OCI-LY1 (cell line): ENCODE measurements around the gene TNPO3.

Experiments used
- H2AFZ ChIP-seq: fragments of 200-600 bp; sonication (generic), shearing (Covaris generic); 2 replicates; pipeline ENCODE4 v1.6.0; 2014; ENCODE audit warnings: antibody characterized with exemption, mild to moderate bottlenecking, low read length
- H3F3A ChIP-seq: fragments of 200-600 bp; sonication (generic), shearing (Covaris generic); 2 replicates; pipeline ENCODE4 v1.6.0; 2014; ENCODE audit warnings: mild to moderate bottlenecking, antibody characterized with exemption, low read length, moderate library complexity; ENCODE audit not compliant: insufficient read depth
- H3K27ac ChIP-seq: fragments of 200-600 bp; sonication (generic); 2 replicates; pipeline ENCODE4 v1.5.1; 2014; ENCODE audit warnings: low read length, mixed run types, mild to moderate bottlenecking, low read depth; ENCODE audit not compliant: poor library complexity, severe bottlenecking
- H3K27me3 ChIP-seq: fragments of 200-600 bp; sonication (generic); 2 replicates; pipeline ENCODE4 v1.6.0; 2014; ENCODE audit warnings: antibody characterized with exemption, mild to moderate bottlenecking, low read length, moderate library complexity; ENCODE audit not compliant: insufficient read depth
- H3K36me3 ChIP-seq: fragments of 200-600 bp; sonication (generic); 2 replicates; pipeline ENCODE4 v1.6.1; 2014; ENCODE audit warnings: mild to moderate bottlenecking, antibody characterized with exemption, low read length, moderate library complexity, mixed read lengths; ENCODE audit not compliant: insufficient read depth
- H3K4me1 ChIP-seq: fragments of 200-600 bp; sonication (generic); 2 replicates; pipeline ENCODE4 v1.5.1; 2014; ENCODE audit warnings: mild to moderate bottlenecking, low read length, moderate library complexity; ENCODE audit not compliant: insufficient read depth, severe bottlenecking
- H3K4me2 ChIP-seq: fragments of 200-600 bp; sonication (generic), shearing (Covaris generic); 2 replicates; pipeline ENCODE4 v1.6.1; 2014; ENCODE audit warnings: low read length
- H3K4me3 ChIP-seq: fragments of 200-600 bp; sonication (generic); 2 replicates; pipeline ENCODE4 v1.5.1; 2014; ENCODE audit warnings: low read length, low read depth, mild to moderate bottlenecking, mixed read lengths; ENCODE audit not compliant: poor library complexity, severe bottlenecking
- H3K79me2 ChIP-seq: fragments of 200-600 bp; shearing (Covaris generic); 2 replicates; pipeline ENCODE4 v1.6.1; 2016; ENCODE audit warnings: mixed run types, low read length, mixed read lengths; ENCODE audit not compliant: insufficient read depth
- H3K9ac ChIP-seq: fragments of 200-600 bp; sonication (generic), shearing (Covaris generic); 2 replicates; pipeline ENCODE4 v1.6.1; 2014; ENCODE audit warnings: mild to moderate bottlenecking, low read length, mixed read lengths
- H3K9me2 ChIP-seq: fragments of 200-600 bp; sonication (generic), shearing (Covaris generic); 2 replicates; pipeline ENCODE4 v1.6.1; 2014; ENCODE audit warnings: low read depth, mild to moderate bottlenecking, low read length, mixed read lengths
- H3K9me3 ChIP-seq: fragments of 200-600 bp; shearing (Covaris generic); 2 replicates; pipeline ENCODE4 v1.6.1; 2014; ENCODE audit warnings: low read length, mixed read lengths
- H4K20me1 ChIP-seq: fragments of 200-600 bp; sonication (generic), shearing (Covaris generic); 2 replicates; pipeline ENCODE4 v1.6.0; 2016; ENCODE audit warnings: mild to moderate bottlenecking, low read length; ENCODE audit not compliant: insufficient read depth
- EZH2 ChIP-seq: fragments of 200-600 bp; sonication (generic), shearing (Covaris generic); IDR thresholded peaks from 2 replicates; pipeline ENCODE4 v1.8.0; 2017; ENCODE audit warnings: borderline replicate concordance, mixed run types, mild to moderate bottlenecking, antibody characterized with exemption, low read length, moderate library complexity, mixed read lengths
- TF ChIP-seq, protein P1 (sequence below): fragments of 200-600 bp; sonication (generic), shearing (Covaris generic); IDR thresholded peaks from 2 replicates; pipeline ENCODE4 v1.5.1; 2017; ENCODE audit warnings: mild to moderate bottlenecking, antibody characterized with exemption, low read length, moderate library complexity, mixed read lengths

TNPO3 gene

DNA sequence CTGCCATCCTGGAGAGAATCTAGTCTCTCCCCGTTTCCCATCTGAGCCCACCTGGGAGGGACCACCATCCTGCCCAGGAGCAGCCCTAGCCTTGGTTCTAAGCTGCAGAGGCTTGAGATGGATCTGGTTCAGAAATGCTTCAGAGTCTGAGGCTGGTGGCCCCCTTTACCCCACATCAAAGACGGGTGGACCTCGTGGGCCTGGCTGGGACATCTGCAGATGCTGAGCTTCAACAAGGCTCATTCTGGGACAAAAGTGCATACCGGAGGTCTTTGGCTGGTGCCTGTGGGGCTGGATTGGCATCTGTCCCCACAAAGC lies 122.1 kb downstream of the TNPO3 start:
- H3K79me2 ChIP-seq, result no peaks in the 10 kb centered on the region
- no peaks in the 10 kb centered on the region for H3K9me3 ChIP-seq
- no peaks in the 10 kb centered on the region for H4K20me1 ChIP-seq
- H3K4me1 ChIP-seq, result peaks cover 14% of the 10 kb centered on the region
- no peak overlapping the region for H2AFZ ChIP-seq
- no peaks in the 10 kb centered on the region for H3K36me3 ChIP-seq
- peaks cover 21% of the 10 kb centered on the region; the same call in 1 of the 2 replicates for H3K27me3 ChIP-seq
- peak overlapping the region; percentile 12; the same call in 1 of the 2 replicates for H3K4me2 ChIP-seq
- H3K9ac ChIP-seq, result no peak overlapping the region
- H3K27ac ChIP-seq, result no peak overlapping the region
- no peak for TF ChIP-seq EZH2
- TF ChIP-seq, protein P1, sequence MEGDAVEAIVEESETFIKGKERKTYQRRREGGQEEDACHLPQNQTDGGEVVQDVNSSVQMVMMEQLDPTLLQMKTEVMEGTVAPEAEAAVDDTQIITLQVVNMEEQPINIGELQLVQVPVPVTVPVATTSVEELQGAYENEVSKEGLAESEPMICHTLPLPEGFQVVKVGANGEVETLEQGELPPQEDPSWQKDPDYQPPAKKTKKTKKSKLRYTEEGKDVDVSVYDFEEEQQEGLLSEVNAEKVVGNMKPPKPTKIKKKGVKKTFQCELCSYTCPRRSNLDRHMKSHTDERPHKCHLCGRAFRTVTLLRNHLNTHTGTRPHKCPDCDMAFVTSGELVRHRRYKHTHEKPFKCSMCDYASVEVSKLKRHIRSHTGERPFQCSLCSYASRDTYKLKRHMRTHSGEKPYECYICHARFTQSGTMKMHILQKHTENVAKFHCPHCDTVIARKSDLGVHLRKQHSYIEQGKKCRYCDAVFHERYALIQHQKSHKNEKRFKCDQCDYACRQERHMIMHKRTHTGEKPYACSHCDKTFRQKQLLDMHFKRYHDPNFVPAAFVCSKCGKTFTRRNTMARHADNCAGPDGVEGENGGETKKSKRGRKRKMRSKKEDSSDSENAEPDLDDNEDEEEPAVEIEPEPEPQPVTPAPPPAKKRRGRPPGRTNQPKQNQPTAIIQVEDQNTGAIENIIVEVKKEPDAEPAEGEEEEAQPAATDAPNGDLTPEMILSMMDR, result no peak
- no peaks in the 10 kb centered on the region for H3F3A ChIP-seq
- no peak overlapping the region for H3K4me3 ChIP-seq
- H3K9me2 ChIP-seq, result no peaks in the 10 kb centered on the region

GRCh38 chr7:128931965-128932861 lies 122.7 kb downstream of the TNPO3 start:
- H4K20me1 ChIP-seq, result no peaks in the 10 kb centered on the region
- no peak overlapping the region for H3K4me3 ChIP-seq
- H3K36me3 ChIP-seq, result no peaks in the 10 kb centered on the region
- H3F3A ChIP-seq, result no peaks in the 10 kb centered on the region
- peaks cover 9% of the 10 kb centered on the region for H3K4me1 ChIP-seq
- no peaks in the 10 kb centered on the region for H3K9me3 ChIP-seq
- no peaks in the 10 kb centered on the region for H3K9me2 ChIP-seq
- TF ChIP-seq EZH2, result no peak
- TF ChIP-seq, protein P1, result no peak
- no peak overlapping the region for H2AFZ ChIP-seq
- peaks cover 16% of the 10 kb centered on the region; the same call in 1 of the 2 replicates for H3K27me3 ChIP-seq
- no peak overlapping the region for H3K4me2 ChIP-seq
- H3K27ac ChIP-seq, result no peak overlapping the region
- H3K79me2 ChIP-seq, result no peaks in the 10 kb centered on the region
- no peak overlapping the region for H3K9ac ChIP-seq

- H3K9me3 ChIP-seq, result no peaks in the 10 kb centered on the region
- no peak overlapping the region for H3K27ac ChIP-seq
- H3K4me3 ChIP-seq, result no peak overlapping the region
- no peak for TF ChIP-seq EZH2
- TF ChIP-seq, protein P1, result no peak
- H3K4me2 ChIP-seq, result no peak overlapping the region
- peaks cover 9% of the 10 kb centered on the region for H3K4me1 ChIP-seq
- no peak overlapping the region for H2AFZ ChIP-seq
- H3K27me3 ChIP-seq, result peaks cover 11% of the 10 kb centered on the region; the same call in 1 of the 2 replicates
- H3K9me2 ChIP-seq, result no peaks in the 10 kb centered on the region
- no peaks in the 10 kb centered on the region for H4K20me1 ChIP-seq
- H3F3A ChIP-seq, result no peaks in the 10 kb centered on the region
- H3K36me3 ChIP-seq, result no peaks in the 10 kb centered on the region
- H3K9ac ChIP-seq, result no peak overlapping the region
- H3K79me2 ChIP-seq, result no peaks in the 10 kb centered on the region
These were observed 123.6 kb downstream of the TNPO3 start for GRCh38 chr7:128931190-128931798.
